Smooth muscle cell (in vitro differentiated cells): ENCODE results near the gene TXNRD3. TPM values are rescaled to one million over a fixed set of nuclear protein-coding genes. Genes with fewer than 3 reads are reported as not detected.

Experiments
- DNase-seq: peaks from one replicate; lab custom pipeline; 2025; ENCODE audit not compliant: unreplicated experiment; lab: John Stamatoyannopoulos, UW
- H2AFZ ChIP-seq: fragments of 200-600 bp; sonication (generic); 2 replicates; pipeline ENCODE4 v1.6.0; 2016; ENCODE audit warnings: antibody characterized with exemption, low read depth, mild to moderate bottlenecking
- H3F3A ChIP-seq: fragments of 200-600 bp; sonication (generic); 2 replicates; pipeline ENCODE4 v1.6.0; 2017; ENCODE audit warnings: antibody characterized with exemption, low read depth
- H3K27ac ChIP-seq: fragments of 200-600 bp; sonication (generic); 2 replicates; pipeline ENCODE4 v1.5.1; 2016; ENCODE audit warnings: low read depth, mild to moderate bottlenecking
- H3K27me3 ChIP-seq: fragments of 200-600 bp; sonication (generic); 2 replicates; pipeline ENCODE4 v1.6.1; 2016; ENCODE audit warnings: low read depth, mild to moderate bottlenecking
- H3K36me3 ChIP-seq: fragments of 200-600 bp; sonication (generic); 2 replicates; pipeline ENCODE4 v1.5.1; 2016; ENCODE audit warnings: low read depth
- H3K4me1 ChIP-seq: fragments of 200-600 bp; sonication (generic); 2 replicates; pipeline ENCODE4 v1.5.1; 2016; ENCODE audit warnings: low read depth
- H3K4me2 ChIP-seq: fragments of 200-600 bp; sonication (generic); 2 replicates; pipeline ENCODE4 v1.6.0; 2016; ENCODE audit warnings: mild to moderate bottlenecking
- H3K4me3 ChIP-seq: fragments of 200-600 bp; sonication (generic); 2 replicates; pipeline ENCODE4 v1.5.1; 2016; ENCODE audit warnings: mild to moderate bottlenecking
- H3K79me2 ChIP-seq: fragments of 200-600 bp; sonication (generic); 2 replicates; pipeline ENCODE4 v1.6.0; 2016; ENCODE audit warnings: low read depth, mild to moderate bottlenecking
- H3K9ac ChIP-seq: fragments of 200-600 bp; sonication (generic); 2 replicates; pipeline ENCODE4 v1.6.0; 2016; ENCODE audit warnings: low read depth
- H3K9me3 ChIP-seq: fragments of 200-600 bp; sonication (generic); replicated peaks from 2 replicates; pipeline ENCODE4 v1.5.1; 2016; ENCODE audit warnings: low read depth
- H4K20me1 ChIP-seq: fragments of 200-600 bp; sonication (generic); 2 replicates; pipeline ENCODE4 v1.6.0; 2016; ENCODE audit warnings: low read depth
- WGBS: methylation state at CpG from one replicate; pipeline ENCODE4 v1.1.7; 2016; ENCODE audit warnings: low lambda C conversion rate; 5-methylcytosine and 5-hydroxymethylcytosine counted together
- polyA plus RNA-seq: library from polyadenylated mRNA; unstranded; fragments of >200 nt; fragmentation: Nextera tagmentation; extraction: Ambion mirVana; gene quantifications from 2 replicates; pipeline ENCODE4 v1.2.1, GENCODE V29; 2016
- total RNA-seq: library from RNA; depleted of rRNA; stranded (reverse); fragments of >200 nt; gene quantifications from 2 replicates; pipeline ENCODE4 v1.2.3, GENCODE V29; 2014
- TF ChIP-seq, protein P1 (sequence below): fragments of 200-600 bp; sonication (generic); IDR thresholded peaks from 2 replicates; pipeline ENCODE4 v1.5.1; 2017; ENCODE audit warnings: borderline replicate concordance, mild to moderate bottlenecking, antibody characterized with exemption; ENCODE audit not compliant: insufficient read depth, poor library complexity, severe bottlenecking

The TXNRD3 gene
- total and polyA plus RNA-seq, 2 experiments from 2014 or later: 13.7 to 27.2 TPM

DNA sequence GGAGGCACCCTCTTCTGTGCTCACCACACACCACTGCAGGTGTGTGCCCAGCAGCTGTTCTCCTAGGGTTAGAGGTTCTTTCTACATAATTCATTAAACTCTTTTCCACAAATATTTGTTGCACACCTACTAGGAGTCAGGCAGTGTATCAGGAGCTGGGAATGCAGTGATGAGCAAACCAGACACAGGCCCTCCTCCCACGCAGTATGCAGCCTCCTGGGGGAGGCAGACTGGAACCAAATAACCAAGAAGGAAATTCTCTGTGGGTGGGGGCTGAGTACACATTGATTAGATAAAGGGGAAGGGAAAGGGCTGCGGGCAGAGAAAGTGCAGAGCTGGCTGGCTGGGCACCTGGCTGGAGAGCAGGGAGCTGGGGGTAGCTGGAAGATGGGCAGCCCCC is 77.7 kb downstream of the TXNRD3 start:
- peaks cover 8% of the 10 kb centered on the region for H3K27me3 ChIP-seq
- no peaks in the 10 kb centered on the region for H3K9me3 ChIP-seq
- H3K79me2 ChIP-seq: no peaks in the 10 kb centered on the region
- TF ChIP-seq, protein P1, sequence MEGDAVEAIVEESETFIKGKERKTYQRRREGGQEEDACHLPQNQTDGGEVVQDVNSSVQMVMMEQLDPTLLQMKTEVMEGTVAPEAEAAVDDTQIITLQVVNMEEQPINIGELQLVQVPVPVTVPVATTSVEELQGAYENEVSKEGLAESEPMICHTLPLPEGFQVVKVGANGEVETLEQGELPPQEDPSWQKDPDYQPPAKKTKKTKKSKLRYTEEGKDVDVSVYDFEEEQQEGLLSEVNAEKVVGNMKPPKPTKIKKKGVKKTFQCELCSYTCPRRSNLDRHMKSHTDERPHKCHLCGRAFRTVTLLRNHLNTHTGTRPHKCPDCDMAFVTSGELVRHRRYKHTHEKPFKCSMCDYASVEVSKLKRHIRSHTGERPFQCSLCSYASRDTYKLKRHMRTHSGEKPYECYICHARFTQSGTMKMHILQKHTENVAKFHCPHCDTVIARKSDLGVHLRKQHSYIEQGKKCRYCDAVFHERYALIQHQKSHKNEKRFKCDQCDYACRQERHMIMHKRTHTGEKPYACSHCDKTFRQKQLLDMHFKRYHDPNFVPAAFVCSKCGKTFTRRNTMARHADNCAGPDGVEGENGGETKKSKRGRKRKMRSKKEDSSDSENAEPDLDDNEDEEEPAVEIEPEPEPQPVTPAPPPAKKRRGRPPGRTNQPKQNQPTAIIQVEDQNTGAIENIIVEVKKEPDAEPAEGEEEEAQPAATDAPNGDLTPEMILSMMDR: no peak
- no peak overlapping the region for H3K27ac ChIP-seq
- H3K36me3 ChIP-seq: no peaks in the 10 kb centered on the region
- H3K4me3 ChIP-seq: no peak overlapping the region
- no peak overlapping the region for H2AFZ ChIP-seq
- H3K4me2 ChIP-seq: no peak overlapping the region
- H3K9ac ChIP-seq: no peak overlapping the region
- no peaks in the 10 kb centered on the region for H3K4me1 ChIP-seq
- no peaks in the 10 kb centered on the region for H3F3A ChIP-seq
- H4K20me1 ChIP-seq: no peaks in the 10 kb centered on the region
- 41% methylated on average over 2 of the region's 2 CpGs for WGBS
- DNase-seq: no peak

DNA sequence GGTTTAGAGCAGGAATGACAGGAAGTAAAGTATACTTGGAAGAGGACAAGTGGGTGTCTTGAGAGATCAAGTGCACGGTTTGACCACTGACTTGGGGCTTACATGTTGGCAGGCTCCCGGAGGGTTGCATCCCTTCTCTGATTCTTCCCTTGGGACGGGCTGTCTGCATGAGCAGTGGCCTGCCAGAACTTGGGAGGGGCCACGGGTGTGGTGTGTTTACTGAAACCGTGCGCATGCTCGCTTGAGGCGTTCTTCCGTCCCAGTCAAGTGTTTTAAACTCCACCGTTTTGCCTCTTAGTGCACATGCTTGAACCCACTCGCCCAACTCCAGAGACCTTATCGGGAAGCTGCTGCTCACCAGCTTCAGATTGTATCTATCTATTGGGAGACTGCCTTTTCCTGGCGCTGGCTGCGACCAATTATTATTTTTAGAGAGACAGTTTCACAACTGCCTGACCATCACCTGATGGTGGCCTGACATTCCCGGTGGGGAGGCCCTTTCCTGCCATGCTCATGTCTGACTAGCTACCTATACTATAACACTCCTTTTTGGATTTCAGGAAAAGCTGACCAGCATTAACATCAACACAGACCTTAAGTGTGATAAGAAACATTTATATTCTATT is 81.3 kb downstream of the TXNRD3 start:
- Histone ChIP-seq H3K27ac (no peak overlapping the region), H3K27me3 (no peaks in the 10 kb centered on the region), H2AFZ (no peak overlapping the region), H3F3A (no peaks in the 10 kb centered on the region), H3K4me1 (no peaks in the 10 kb centered on the region), H3K4me2 (no peak overlapping the region), H3K4me3 (no peak overlapping the region), H3K79me2 (no peaks in the 10 kb centered on the region), H3K9ac (no peak overlapping the region), H3K9me3 (no peaks in the 10 kb centered on the region), H4K20me1 (no peaks in the 10 kb centered on the region), H3K36me3 (no peaks in the 10 kb centered on the region)
- 92% methylated on average over 14 of the region's 15 CpGs for WGBS
- TF ChIP-seq, protein P1: no peak
- no peak for DNase-seq

- no peaks in the 10 kb centered on the region for H3K36me3 ChIP-seq
- no peaks in the 10 kb centered on the region for H3K4me1 ChIP-seq
- WGBS: 96% methylated on average over 7 of the region's 7 CpGs
- TF ChIP-seq, protein P1: no peak
- H3K27me3 ChIP-seq: no peaks in the 10 kb centered on the region
- H2AFZ ChIP-seq: no peak overlapping the region
- no peaks in the 10 kb centered on the region for H3F3A ChIP-seq
- no peak for DNase-seq
- no peak overlapping the region for H3K4me2 ChIP-seq
- no peak overlapping the region for H3K9ac ChIP-seq
- H3K79me2 ChIP-seq: no peaks in the 10 kb centered on the region
- H3K27ac ChIP-seq: no peak overlapping the region
- H3K4me3 ChIP-seq: no peak overlapping the region
- H3K9me3 ChIP-seq: no peaks in the 10 kb centered on the region
- H4K20me1 ChIP-seq: no peaks in the 10 kb centered on the region
These were observed 83.8 kb downstream of the TXNRD3 start for GRCh38 chr3:126571078-126571477.

GRCh38 chr3:126570103-126570541 is 84.8 kb downstream of the TXNRD3 start:
- H3K4me1 ChIP-seq: no peaks in the 10 kb centered on the region
- H3K27me3 ChIP-seq: peaks cover 6% of the 10 kb centered on the region
- WGBS: 84% methylated on average over 6 of the region's 6 CpGs
- TF ChIP-seq, protein P1: no peak
- no peak overlapping the region for H3K9ac ChIP-seq
- H3K4me3 ChIP-seq: no peak overlapping the region
- H2AFZ ChIP-seq: no peak overlapping the region
- H3K9me3 ChIP-seq: no peaks in the 10 kb centered on the region
- H3K79me2 ChIP-seq: no peaks in the 10 kb centered on the region
- no peaks in the 10 kb centered on the region for H3F3A ChIP-seq
- H3K4me2 ChIP-seq: no peak overlapping the region
- no peak overlapping the region for H3K27ac ChIP-seq
- no peaks in the 10 kb centered on the region for H3K36me3 ChIP-seq
- no peaks in the 10 kb centered on the region for H4K20me1 ChIP-seq
- no peak for DNase-seq
